Ectodermal cell (in vitro differentiated cells): ENCODE data around the gene FNBP1L.

Experiments
- H3K27ac ChIP-seq: 2 replicates; pipeline ENCODE4 v1.7.0; 2013; ENCODE audit warnings: mild to moderate bottlenecking, low read depth, low read length; ENCODE audit not compliant: insufficient read depth, poor library complexity, severe bottlenecking
- H3K27me3 ChIP-seq: 2 replicates; pipeline ENCODE4 v1.7.0; 2013; ENCODE audit warnings: mild to moderate bottlenecking, low read length; ENCODE audit not compliant: insufficient read depth, control insufficient read depth, poor library complexity, severe bottlenecking
- H3K36me3 ChIP-seq: one replicate; pipeline ENCODE4 v1.7.0; 2013; ENCODE audit warnings: low read length; ENCODE audit not compliant: control insufficient read depth, insufficient read depth
- H3K4me1 ChIP-seq: one replicate; pipeline ENCODE4 v1.7.0; 2013; ENCODE audit warnings: low read length; ENCODE audit not compliant: control insufficient read depth, insufficient read depth
- H3K4me3 ChIP-seq: 2 replicates; pipeline ENCODE4 v1.7.0; 2013; ENCODE audit warnings: low read depth, low read length, control low read depth; ENCODE audit not compliant: insufficient read depth
- H3K9me3 ChIP-seq: 2 replicates; pipeline ENCODE4 v1.7.0; 2013; ENCODE audit warnings: mild to moderate bottlenecking, low read length, moderate library complexity; ENCODE audit not compliant: control insufficient read depth
- WGBS, 2 experiments: methylation state at CpG; one replicate each; pipeline ENCODE4 v1.1.7; 2013; ENCODE audit warnings: missing lambda C conversion rate in 2 of 2; 5-methylcytosine and 5-hydroxymethylcytosine counted together

FNBP1L gene

GRCh38 chr1:93595743-93596142 lies 147.8 kb downstream of the FNBP1L start:
- no peaks in the 10 kb centered on the region for H3K9me3 ChIP-seq
- no peaks in the 10 kb centered on the region for H3K27me3 ChIP-seq
- H3K27ac ChIP-seq, result no peak overlapping the region
- 88 to 90% methylated on average over 4 of the region's 4 CpGs for WGBS, 2 experiments
- H3K4me1 ChIP-seq, result no peaks in the 10 kb centered on the region
- H3K4me3 ChIP-seq, result no peak overlapping the region
- H3K36me3 ChIP-seq, result no peaks in the 10 kb centered on the region

GRCh38 chr1:93596329-93597089 lies 148.6 kb downstream of the FNBP1L start:
- Histone ChIP-seq H3K27ac (no peak overlapping the region), H3K4me1 (no peaks in the 10 kb centered on the region), H3K36me3 (no peaks in the 10 kb centered on the region), H3K4me3 (no peak overlapping the region), H3K9me3 (no peaks in the 10 kb centered on the region), H3K27me3 (no peaks in the 10 kb centered on the region)
- WGBS, 2 experiments, result 90 to 91% methylated on average over 4 of the region's 4 CpGs

GRCh38 chr1:93597709-93598108 lies 149.8 kb downstream of the FNBP1L start:
- 87 to 89% methylated on average over 6 of the region's 6 CpGs for WGBS, 2 experiments
- Histone ChIP-seq H3K4me3 (no peak overlapping the region), H3K27ac (no peak overlapping the region), H3K36me3 (no peaks in the 10 kb centered on the region), H3K9me3 (no peaks in the 10 kb centered on the region), H3K4me1 (no peaks in the 10 kb centered on the region), H3K27me3 (no peaks in the 10 kb centered on the region)

DNA sequence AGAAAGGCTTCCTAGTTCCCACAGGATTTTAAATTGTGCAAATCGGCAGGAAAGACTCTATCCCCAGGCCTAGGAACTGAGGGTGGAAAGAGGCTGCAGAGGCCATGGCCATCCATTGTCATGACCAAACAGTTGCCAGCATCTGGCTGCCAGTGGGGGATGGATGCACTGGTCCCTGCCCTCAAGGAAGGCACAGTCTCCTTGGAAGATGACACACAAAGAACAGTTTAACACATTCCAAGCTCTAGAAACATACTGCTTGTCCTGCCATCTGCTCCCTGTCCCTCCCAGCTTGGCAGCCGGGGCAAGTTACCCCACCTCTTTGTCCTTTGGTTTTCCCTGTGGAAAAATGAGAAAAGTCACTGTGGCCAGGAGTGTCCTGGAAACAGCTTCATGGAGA lies 150.5 kb downstream of the FNBP1L start:
- H3K27me3 ChIP-seq, result no peaks in the 10 kb centered on the region
- no peak overlapping the region for H3K4me3 ChIP-seq
- no peaks in the 10 kb centered on the region for H3K4me1 ChIP-seq
- H3K9me3 ChIP-seq, result no peaks in the 10 kb centered on the region
- H3K27ac ChIP-seq, result no peak overlapping the region
- 90 to 96% methylated on average over 2 of the region's 2 CpGs for WGBS, 2 experiments
- H3K36me3 ChIP-seq, result no peaks in the 10 kb centered on the region

DNA sequence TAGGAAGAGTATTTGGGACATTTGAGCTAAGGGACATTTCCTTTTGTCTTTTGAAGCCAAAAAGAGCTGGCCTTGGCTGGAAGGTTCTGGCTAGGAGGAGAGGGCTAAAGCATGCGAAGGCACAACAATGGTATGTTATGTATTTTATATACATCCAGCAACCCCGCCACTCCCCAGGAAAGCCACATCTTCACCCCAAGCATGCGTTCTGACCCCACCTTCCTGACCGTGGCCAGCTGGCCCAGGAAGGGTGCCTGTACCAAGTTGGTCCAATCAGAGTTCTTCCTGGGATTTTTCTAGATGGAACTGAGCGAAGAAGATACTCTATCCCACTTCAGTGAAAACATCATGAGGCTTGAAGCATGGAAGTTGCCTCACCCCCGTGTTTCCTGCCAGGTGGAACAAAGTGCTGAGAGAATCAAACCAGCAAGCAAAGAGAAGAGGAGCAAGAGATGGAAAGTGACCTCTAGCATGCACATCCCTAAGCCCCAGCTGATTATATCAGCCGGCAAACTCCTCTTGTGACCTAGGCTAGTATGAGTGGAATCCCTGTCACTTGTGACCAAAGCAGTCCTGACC lies 151.0 kb downstream of the FNBP1L start:
- Histone ChIP-seq H3K4me1 (no peaks in the 10 kb centered on the region), H3K27me3 (no peaks in the 10 kb centered on the region), H3K9me3 (no peaks in the 10 kb centered on the region), H3K36me3 (no peaks in the 10 kb centered on the region), H3K27ac (no peak overlapping the region), H3K4me3 (no peak overlapping the region)
- WGBS, 2 experiments, result 94 to 96% methylated on average over 6 to 7 of the region's 7 CpGs

- Histone ChIP-seq H3K36me3 (no peaks in the 10 kb centered on the region), H3K27ac (no peak overlapping the region), H3K4me3 (no peak overlapping the region), H3K27me3 (no peaks in the 10 kb centered on the region), H3K9me3 (no peaks in the 10 kb centered on the region), H3K4me1 (no peaks in the 10 kb centered on the region)
- 89 to 93% methylated on average over 6 of the region's 6 CpGs for WGBS, 2 experiments
Observed at GRCh38 chr1:93599479-93599878, 151.6 kb downstream of the FNBP1L start.

DNA sequence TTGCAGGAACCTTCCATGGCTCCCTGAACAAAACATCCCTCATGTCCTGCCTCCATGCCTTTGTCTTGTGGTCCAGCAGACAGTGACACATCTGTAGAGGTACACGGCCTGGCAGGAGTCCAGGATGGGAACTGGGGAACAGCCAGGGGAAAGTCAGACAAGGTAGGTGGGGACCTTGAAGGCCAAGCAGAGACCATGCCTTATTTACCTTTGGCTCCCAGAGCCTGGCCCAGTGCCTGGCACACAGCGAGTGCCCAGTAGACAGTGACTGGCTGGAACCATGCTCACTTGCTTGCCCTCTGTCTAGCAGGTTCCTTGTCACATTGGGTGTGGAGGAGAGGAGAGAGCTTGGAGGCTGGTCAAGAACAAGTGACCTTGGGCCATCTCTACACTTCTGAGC lies 152.7 kb downstream of the FNBP1L start:
- no peak overlapping the region for H3K27ac ChIP-seq
- no peaks in the 10 kb centered on the region for H3K36me3 ChIP-seq
- 91 to 98% methylated on average over 2 of the region's 2 CpGs for WGBS, 2 experiments
- H3K27me3 ChIP-seq, result no peaks in the 10 kb centered on the region
- H3K4me3 ChIP-seq, result no peak overlapping the region
- H3K9me3 ChIP-seq, result no peaks in the 10 kb centered on the region
- H3K4me1 ChIP-seq, result no peaks in the 10 kb centered on the region

DNA sequence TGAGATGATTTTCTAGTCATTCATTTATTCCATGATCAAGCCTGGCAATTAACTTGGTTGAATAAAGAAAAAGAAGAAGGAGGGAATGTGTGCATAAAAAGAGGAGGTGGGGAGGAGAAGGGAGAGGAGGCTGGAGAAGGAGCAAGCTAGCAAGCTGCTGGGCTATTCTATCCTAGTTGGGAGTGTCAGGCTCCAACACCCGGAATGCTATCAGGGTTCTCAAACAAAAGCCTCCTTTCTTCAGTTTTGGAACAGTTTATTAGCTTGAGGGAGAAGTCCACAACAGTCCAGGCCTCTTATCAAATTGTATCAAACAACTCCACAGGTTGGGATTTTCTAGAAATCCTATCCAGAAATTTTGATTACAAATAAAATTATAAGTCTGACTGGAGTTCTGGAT lies 153.8 kb downstream of the FNBP1L start:
- no peaks in the 10 kb centered on the region for H3K36me3 ChIP-seq

DNA sequence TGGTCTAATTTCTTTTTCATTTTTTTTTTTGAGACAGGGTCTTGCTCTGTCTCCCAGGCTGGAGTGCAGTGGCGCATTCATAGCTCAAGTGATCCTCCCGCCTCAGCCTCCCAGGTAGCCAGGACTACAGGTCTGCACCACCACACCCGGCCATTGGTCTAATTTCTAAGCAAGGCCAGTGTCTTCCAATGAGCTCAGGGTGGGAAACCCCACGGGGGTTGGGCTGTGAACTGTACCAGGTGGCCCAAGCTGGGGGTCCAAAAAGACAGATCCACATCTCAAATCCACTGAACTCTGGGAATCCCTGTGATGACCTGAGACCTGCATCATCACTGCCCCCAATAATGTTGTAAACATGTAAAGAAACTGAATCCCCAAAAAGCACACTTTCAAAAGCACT lies 154.2 kb downstream of the FNBP1L start:
- Histone ChIP-seq H3K4me3 (no peak overlapping the region), H3K4me1 (no peaks in the 10 kb centered on the region), H3K27ac (no peak overlapping the region), H3K9me3 (no peaks in the 10 kb centered on the region), H3K27me3 (no peaks in the 10 kb centered on the region), H3K36me3 (no peaks in the 10 kb centered on the region)
- WGBS, 2 experiments, result 89 to 98% methylated on average over 4 of the region's 4 CpGs

More for the DNA sequence above, 153.8 kb downstream of the FNBP1L start:
- 89 to 94% methylated on average over 1 of the region's 1 CpG for WGBS, 2 experiments
- Histone ChIP-seq H3K4me1 (no peaks in the 10 kb centered on the region), H3K27me3 (no peaks in the 10 kb centered on the region), H3K4me3 (no peak overlapping the region), H3K9me3 (no peaks in the 10 kb centered on the region), H3K27ac (no peak overlapping the region)

DNA sequence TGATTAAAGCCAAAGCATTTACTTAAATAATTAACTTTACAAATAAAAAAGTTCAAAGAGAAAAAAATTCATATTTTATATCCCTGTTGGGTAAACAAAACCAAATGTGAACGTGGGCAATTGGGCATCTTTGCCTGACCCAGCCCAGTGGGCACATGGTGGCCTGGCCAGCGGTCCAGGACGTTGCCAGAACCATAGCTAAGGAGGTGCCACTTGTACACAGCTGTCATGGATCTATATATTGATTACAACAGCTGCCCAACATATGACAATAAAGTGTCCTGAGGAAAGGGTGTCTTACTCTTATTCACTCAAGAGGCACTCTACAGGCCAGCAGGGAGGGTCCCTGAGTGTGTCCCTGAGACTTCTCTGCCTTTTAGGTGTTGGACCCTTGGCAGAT lies 155.2 kb downstream of the FNBP1L start:
- WGBS, 2 experiments, result 94 to 99% methylated on average over 3 of the region's 3 CpGs
- Histone ChIP-seq H3K4me1 (no peaks in the 10 kb centered on the region), H3K36me3 (no peaks in the 10 kb centered on the region)

More for the DNA sequence above, 155.2 kb downstream of the FNBP1L start:
- H3K27me3 ChIP-seq, result no peaks in the 10 kb centered on the region
- no peaks in the 10 kb centered on the region for H3K9me3 ChIP-seq
- H3K4me3 ChIP-seq, result no peak overlapping the region
- H3K27ac ChIP-seq, result no peak overlapping the region
